Measurements from ENCODE around the gene TPM4.
"Not testable (repeated sequence)": the region's sequence is repeated elsewhere in the genome, so short reads cannot be mapped to it uniquely, and the experiment has no call there.

TPM4 gene

GRCh38 chr19:16096280-16096855 is 20.1 kb downstream of the TPM4 start:
- no peak for DNase-seq (ENCODE audit: low read depth in 3 of 3)

GRCh38 chr19:16098416-16098768 is 22.1 kb downstream of the TPM4 start:
- no peak for DNase-seq (ENCODE audit: low read depth in 3 of 3)

- DNase-seq (ENCODE audit: low read depth in 3 of 3): no peak
Observed at GRCh38 chr19:16098821-16099220, 22.5 kb downstream of the TPM4 start.

GRCh38 chr19:16099314-16099965 is 23.1 kb downstream of the TPM4 start:
- DNase-seq (ENCODE audit: low read depth in 3 of 3): not testable (repeated sequence)

GRCh38 chr19:16100524-16100923 is 24.2 kb downstream of the TPM4 start:
- no peak for DNase-seq (ENCODE audit: low read depth in 3 of 3)

- DNase-seq (ENCODE audit: low read depth in 3 of 3): no peak
Observed at GRCh38 chr19:16104722-16105121, 28.4 kb downstream of the TPM4 start.

GRCh38 chr19:16106121-16106520 is 29.8 kb downstream of the TPM4 start:
- no peak for DNase-seq (ENCODE audit: low read depth in 3 of 3)

GRCh38 chr19:16111160-16111908 is 35.0 kb downstream of the TPM4 start, which contains the start of gene RAB8A:
RAB8A (plus strand) TSS chr19:16111889; CDS start chr19:16111902, 13 bp downstream.
- peak; percentile 98 to 99 (median 98) for DNase-seq (ENCODE audit: low read depth in 3 of 3)

- DNase-seq (ENCODE audit: low read depth in 3 of 3): no peak
Observed at GRCh38 chr19:16111909-16112752, 35.8 kb downstream of the TPM4 start.

GRCh38 chr19:16112778-16113177 is 36.5 kb downstream of the TPM4 start:
- no peak for DNase-seq (ENCODE audit: low read depth in 3 of 3)

GRCh38 chr19:16113727-16114126 is 37.4 kb downstream of the TPM4 start:
- DNase-seq (ENCODE audit: low read depth in 3 of 3): no peak

- no peak for DNase-seq (ENCODE audit: low read depth in 3 of 3)
Observed at GRCh38 chr19:16115301-16116039, 39.2 kb downstream of the TPM4 start.

GRCh38 chr19:16116067-16116466 is 39.8 kb downstream of the TPM4 start:
- no peak for DNase-seq (ENCODE audit: low read depth in 3 of 3)

GRCh38 chr19:16117594-16118033 is 41.3 kb downstream of the TPM4 start:
- DNase-seq (ENCODE audit: low read depth in 3 of 3): no peak

GRCh38 chr19:16118489-16119033 is 42.3 kb downstream of the TPM4 start:
- peak in 1 of 3 experiments; percentile 67 for DNase-seq (ENCODE audit: low read depth in 3 of 3)

GRCh38 chr19:16119075-16119857 is 43.0 kb downstream of the TPM4 start:
- not testable (repeated sequence) for DNase-seq (ENCODE audit: low read depth in 3 of 3)

GRCh38 chr19:16121141-16121540 is 44.8 kb downstream of the TPM4 start:
- no peak for DNase-seq (ENCODE audit: low read depth in 3 of 3)

- no peak for DNase-seq (ENCODE audit: low read depth in 3 of 3)
Observed at GRCh38 chr19:16121967-16122366, 45.7 kb downstream of the TPM4 start.

- DNase-seq (ENCODE audit: low read depth in 3 of 3): no peak
Observed at GRCh38 chr19:16124953-16125352, 48.7 kb downstream of the TPM4 start.
